GM19438 (cell line): ENCODE measurements around the gene ZNF512.
"Not testable (repeated sequence)": the region's sequence is repeated elsewhere in the genome, so short reads cannot be mapped to it uniquely, and the experiment has no call there.

ENCODE experiments used
- ATAC-seq: cut with Tn5 transposase; IDR thresholded peaks from one replicate; pipeline ENCODE4 v1.9.1; 2021; ENCODE audit warnings: low read depth; ENCODE audit not compliant: unreplicated experiment

Gene ZNF512

GRCh38 chr2:27581417-27582128 is 1.3 kb upstream of the ZNF512 start:
- no peak for ATAC-seq

- ATAC-seq: no peak
Measured at GRCh38 chr2:27582129-27582694, 630 bp upstream of the ZNF512 start.

GRCh38 chr2:27583390-27583915 is 611 bp downstream of the ZNF512 start:
- no peak for ATAC-seq

- ATAC-seq: no peak
Measured at GRCh38 chr2:27584597-27584996, 1.8 kb downstream of the ZNF512 start.

- ATAC-seq: no peak
Measured at GRCh38 chr2:27587025-27587424, 4.2 kb downstream of the ZNF512 start.

GRCh38 chr2:27588308-27588707 is 5.5 kb downstream of the ZNF512 start:
- no peak for ATAC-seq

GRCh38 chr2:27591745-27592144 is 8.9 kb downstream of the ZNF512 start:
- ATAC-seq: no peak

- no peak for ATAC-seq
Measured at GRCh38 chr2:27593240-27593639, 10.4 kb downstream of the ZNF512 start.

GRCh38 chr2:27594020-27594703 is 11.3 kb downstream of the ZNF512 start:
- ATAC-seq: not testable (repeated sequence)

GRCh38 chr2:27595412-27595811 is 12.6 kb downstream of the ZNF512 start:
- not testable (repeated sequence) for ATAC-seq

- ATAC-seq: no peak
Measured at GRCh38 chr2:27596627-27597026, 13.8 kb downstream of the ZNF512 start.

GRCh38 chr2:27606611-27607010 is 23.8 kb downstream of the ZNF512 start:
- no peak for ATAC-seq

- ATAC-seq: no peak
Measured at GRCh38 chr2:27613985-27614384, 31.1 kb downstream of the ZNF512 start.

GRCh38 chr2:27615316-27615715 is 32.5 kb downstream of the ZNF512 start:
- no peak for ATAC-seq

- ATAC-seq: no peak
Measured at GRCh38 chr2:27621524-27621923, 38.7 kb downstream of the ZNF512 start.

- no peak for ATAC-seq
Measured at GRCh38 chr2:27622921-27623384, 40.1 kb downstream of the ZNF512 start.

GRCh38 chr2:27624943-27625342 is 42.1 kb downstream of the ZNF512 start:
- no peak for ATAC-seq

GRCh38 chr2:27626323-27626722 is 43.5 kb downstream of the ZNF512 start:
- ATAC-seq: not testable (repeated sequence)

- not testable (repeated sequence) for ATAC-seq
Measured at GRCh38 chr2:27626921-27627320, 44.1 kb downstream of the ZNF512 start.

GRCh38 chr2:27627963-27628766 is 45.3 kb downstream of the ZNF512 start:
- ATAC-seq: peak; percentile 18
